H9 (cell line): Measurements from ENCODE around the gene RRAGC. TPM values are rescaled to one million over a fixed set of nuclear protein-coding genes. Genes with fewer than 3 reads are reported as not detected.

ENCODE experiments used
- DNase-seq: peaks from one replicate; pipeline ENCODE4 v3.0.0-alpha.2; 2017
- H2AFZ ChIP-seq: one replicate; pipeline ENCODE4 v1.6.1; 2013; ENCODE audit warnings: mild to moderate bottlenecking, low read length, control low read depth, moderate library complexity
- H2AK5ac ChIP-seq: 2 replicates; pipeline ENCODE4 v1.6.1; 2013; ENCODE audit warnings: low read length, control low read depth, mixed read lengths; ENCODE audit not compliant: insufficient read length
- H2BK120ac ChIP-seq: one replicate; pipeline ENCODE4 v1.6.1; 2013; ENCODE audit warnings: low read depth, mild to moderate bottlenecking, low read length, control low read depth, inconsistent platforms; ENCODE audit not compliant: poor library complexity, severe bottlenecking
- H2BK12ac ChIP-seq: 2 replicates; pipeline ENCODE4 v1.6.1; 2013; ENCODE audit warnings: low read length, control low read depth, mixed read lengths, low read depth; ENCODE audit not compliant: insufficient read length
- H2BK15ac ChIP-seq: 2 replicates; pipeline ENCODE4 v1.6.1; 2013; ENCODE audit warnings: low read depth, low read length, control low read depth
- H2BK20ac ChIP-seq: one replicate; pipeline ENCODE4 v1.6.1; 2013; ENCODE audit warnings: low read depth, mild to moderate bottlenecking, low read length, control low read depth, inconsistent platforms; ENCODE audit not compliant: poor library complexity, severe bottlenecking
- H2BK5ac ChIP-seq: 2 replicates; pipeline ENCODE4 v1.6.1; 2013; ENCODE audit warnings: low read length, control low read depth, mixed read lengths; ENCODE audit not compliant: insufficient read length
- H3K14ac ChIP-seq: 2 replicates; pipeline ENCODE4 v1.6.1; 2013; ENCODE audit warnings: low read length, control low read depth; ENCODE audit not compliant: insufficient read depth
- H3K18ac ChIP-seq: 2 replicates; pipeline ENCODE4 v1.6.1; 2013; ENCODE audit warnings: low read depth, mild to moderate bottlenecking, mixed read lengths, low read length, control low read depth; ENCODE audit not compliant: insufficient read length
- H3K23ac ChIP-seq: 2 replicates; pipeline ENCODE4 v1.6.1; 2013; ENCODE audit warnings: low read length, control low read depth, mixed read lengths, low read depth; ENCODE audit not compliant: insufficient read length
- H3K23me2 ChIP-seq: 2 replicates; pipeline ENCODE4 v1.6.1; 2013; ENCODE audit warnings: low read depth, mild to moderate bottlenecking, mixed read lengths, low read length, control low read depth; ENCODE audit not compliant: insufficient read length, poor library complexity, severe bottlenecking
- H3K27ac ChIP-seq: 2 replicates; pipeline ENCODE4 v1.5.1; 2013; ENCODE audit warnings: low read length, control low read depth, mixed read lengths, low read depth; ENCODE audit not compliant: insufficient read length
- H3K27me3 ChIP-seq: 2 replicates; pipeline ENCODE4 v1.6.1; 2013; ENCODE audit warnings: low read length, control low read depth, inconsistent platforms; ENCODE audit not compliant: insufficient read depth
- H3K4ac ChIP-seq: 2 replicates; pipeline ENCODE4 v1.6.1; 2013; ENCODE audit warnings: low read depth, mild to moderate bottlenecking, control low read depth, inconsistent platforms, low read length, moderate library complexity
- H3K4me1 ChIP-seq: 2 replicates; pipeline ENCODE4 v1.6.1; 2013; ENCODE audit warnings: low read length, control low read depth, inconsistent platforms; ENCODE audit not compliant: insufficient read depth
- H3K4me2 ChIP-seq: 2 replicates; pipeline ENCODE4 v1.6.1; 2013; ENCODE audit warnings: low read length, control low read depth, mixed read lengths; ENCODE audit not compliant: insufficient read length, insufficient read depth
- H3K56ac ChIP-seq: 2 replicates; pipeline ENCODE4 v1.6.1; 2013; ENCODE audit warnings: low read depth, mild to moderate bottlenecking, mixed read lengths, low read length, control low read depth; ENCODE audit not compliant: insufficient read length
- H3K79me1 ChIP-seq: 2 replicates; pipeline ENCODE4 v1.6.1; 2013; ENCODE audit warnings: low read depth, mild to moderate bottlenecking, moderate library complexity, low read length, control low read depth, inconsistent platforms; ENCODE audit not compliant: insufficient read depth, poor library complexity, severe bottlenecking
- H3K79me2 ChIP-seq: 2 replicates; pipeline ENCODE4 v1.6.1; 2013; ENCODE audit warnings: low read length, control low read depth, inconsistent platforms; ENCODE audit not compliant: insufficient read depth
- H3K9ac ChIP-seq: 2 replicates; pipeline ENCODE4 v1.6.1; 2013; ENCODE audit warnings: low read length, control low read depth, mixed read lengths; ENCODE audit not compliant: insufficient read length; ENCODE audit errors: extremely low read depth
- H3K9me3 ChIP-seq: one replicate; pipeline ENCODE4 v1.6.1; 2013; ENCODE audit warnings: low read depth, low read length, inconsistent platforms; ENCODE audit not compliant: control insufficient read depth
- H3T11ph ChIP-seq: one replicate; pipeline ENCODE4 v1.6.1; 2013; ENCODE audit warnings: mild to moderate bottlenecking, low read length, control low read depth, inconsistent platforms
- H4K20me1 ChIP-seq: one replicate; pipeline ENCODE4 v1.6.1; 2013; ENCODE audit not compliant: control insufficient read depth, insufficient read length, insufficient read depth
- H4K5ac ChIP-seq: 2 replicates; pipeline ENCODE4 v1.6.1; 2013; ENCODE audit warnings: low read depth, mild to moderate bottlenecking, mixed read lengths, low read length, control low read depth; ENCODE audit not compliant: insufficient read length
- H4K8ac ChIP-seq: replicated peaks from 2 replicates; pipeline ENCODE4 v1.6.1; 2013; ENCODE audit warnings: low read length, control low read depth, mixed read lengths, low read depth; ENCODE audit not compliant: insufficient read length
- H4K91ac ChIP-seq: 2 replicates; pipeline ENCODE4 v1.6.1; 2013; ENCODE audit warnings: low read depth, mild to moderate bottlenecking, moderate library complexity, mixed read lengths, low read length, control low read depth; ENCODE audit not compliant: insufficient read length
- H3K27ac Mint-ChIP-seq, 3 experiments: 2 replicates in 2 of 3; 3 replicates in 1 of 3; pipeline ENCODE4 v1.8.0; 2020 to 2021; ENCODE audit warnings: mixed read lengths in 3 of 3, mild to moderate bottlenecking in 1 of 3, moderate library complexity in 1 of 3
- H3K27me3 Mint-ChIP-seq: 2 replicates; pipeline ENCODE4 v1.8.0; 2021; ENCODE audit warnings: low read depth, mild to moderate bottlenecking, moderate library complexity, mixed read lengths
- H3K36me3 Mint-ChIP-seq, 3 experiments: 2 replicates in 2 of 3; 3 replicates in 1 of 3; pipeline ENCODE4 v1.8.0; 2020 to 2021; ENCODE audit warnings: low read depth in 3 of 3, mixed read lengths in 3 of 3; ENCODE audit not compliant: insufficient read depth in 1 of 3
- H3K4me1 Mint-ChIP-seq, 2 experiments: 2 replicates each; pipeline ENCODE4 v1.8.0; 2020; ENCODE audit warnings: mixed read lengths in 2 of 2
- H3K4me3 Mint-ChIP-seq, 2 experiments: 2 replicates in 1 of 2; 3 replicates in 1 of 2; pipeline ENCODE4 v1.8.0; 2020 to 2021; ENCODE audit warnings: mild to moderate bottlenecking in 2 of 2, mixed read lengths in 2 of 2, moderate library complexity in 1 of 2
- H3K9me3 Mint-ChIP-seq, 2 experiments: 2 replicates in 1 of 2; 3 replicates in 1 of 2; pipeline ENCODE4 v1.8.0; 2020; ENCODE audit warnings: mild to moderate bottlenecking in 2 of 2, mixed read lengths in 2 of 2, moderate library complexity in 1 of 2
- CTCF ChIP-seq: fragments of 200-600 bp; sonication (generic); conservative IDR thresholded peaks from 3 replicates; pipeline ENCODE4 v1.8.0; 2021; ENCODE audit warnings: antibody characterized with exemption, mild to moderate bottlenecking
- WGBS: extraction: QIAGEN DNeasy Blood & Tissue Kit; methylation state at CpG from one replicate; pipeline ENCODE4 v1.1.7; 2013; ENCODE audit warnings: missing lambda C conversion rate, low lambda C conversion rate, mixed read lengths; ENCODE audit not compliant: insufficient read length; ENCODE audit errors: extremely low coverage; 5-methylcytosine and 5-hydroxymethylcytosine counted together
- total RNA-seq: library from RNA; stranded (reverse); gene quantifications from 2 replicates; pipeline ENCODE4 v1.2.1, GENCODE V29; 2021

The RRAGC gene
- total RNA-seq, 1 experiment from 2014 or later: 17.9 TPM

GRCh38 chr1:38860454-38860795 is 853 bp upstream of the RRAGC start:
- no peak overlapping the region for H2BK120ac ChIP-seq
- H3K23me2 ChIP-seq: peaks cover 9% of the 10 kb centered on the region
- H3K27me3 Mint-ChIP-seq: no peaks in the 10 kb centered on the region
- H3K27ac Mint-ChIP-seq: peak overlapping the region in 2 of 3 experiments; percentile 92 to 96; a peak in 3 of 7 replicates
- H3K4me1 Mint-ChIP-seq: peaks cover 5 to 17% of the 10 kb centered on the region in 2 experiments
- peaks cover 4% of the 10 kb centered on the region for H3K79me1 ChIP-seq
- no peak overlapping the region for H3K18ac ChIP-seq
- no peak overlapping the region for H4K5ac ChIP-seq
- peaks cover 2% of the 10 kb centered on the region; the same call in 1 of the 2 replicates for H3K79me2 ChIP-seq
- no peak overlapping the region for H2BK15ac ChIP-seq
- no peak overlapping the region for H2BK12ac ChIP-seq
- H2AFZ ChIP-seq: no peak overlapping the region
- WGBS: no CpG with 5 or more reads among the region's 6 CpGs
- no peak overlapping the region for H3K4ac ChIP-seq
- H2AK5ac ChIP-seq: no peak overlapping the region
- H3K9me3 Mint-ChIP-seq: no peaks in the 10 kb centered on the region
- H3K14ac ChIP-seq: no peak overlapping the region
- no peak overlapping the region for H4K8ac ChIP-seq
- peak overlapping the region; percentile 77 for H3K4me2 ChIP-seq
- H3K23ac ChIP-seq: no peak overlapping the region
- no peaks in the 10 kb centered on the region for H3K9me3 ChIP-seq
- DNase-seq: no peak
- H4K91ac ChIP-seq: no peak overlapping the region
- no peak overlapping the region for H3K27ac ChIP-seq
- no peak for TF ChIP-seq CTCF
- H4K20me1 ChIP-seq: no peaks in the 10 kb centered on the region
- H2BK20ac ChIP-seq: no peak overlapping the region
- peaks cover 4 to 14% (median 13%) of the 10 kb centered on the region in 3 experiments; a peak in 6 of 7 replicates for H3K36me3 Mint-ChIP-seq
- no peaks in the 10 kb centered on the region for H3K4me1 ChIP-seq
- no peaks in the 10 kb centered on the region for H3K27me3 ChIP-seq
- no peak overlapping the region for H2BK5ac ChIP-seq
- no peak overlapping the region for H3K56ac ChIP-seq
- no peak overlapping the region for H3T11ph ChIP-seq
- peak overlapping the region; percentile 92 to 96 for H3K4me3 Mint-ChIP-seq
- peak overlapping the region; percentile 85 for H3K9ac ChIP-seq
